K562 (cell line): ENCODE measurements around the gene LAMA5. TPM values are rescaled to one million over a fixed set of nuclear protein-coding genes. Genes with fewer than 3 reads are reported as not detected.

ENCODE experiments used
- CBFA2T2 ChIP-seq: fragments of 450-650 bp; conservative IDR thresholded peaks from 2 replicates; pipeline ENCODE4 v1.6.1; 2017; ENCODE audit warnings: mild to moderate bottlenecking
- CLOCK ChIP-seq: fragments of 250-450 bp; sonication (Bioruptor Pico); IDR thresholded peaks from 2 replicates; pipeline ENCODE4 v1.4.0; 2020; ENCODE audit warnings: mild to moderate bottlenecking, moderate library complexity, borderline replicate concordance
- SP1 ChIP-seq: sonication (generic); formaldehyde crosslinking; IDR thresholded peaks from 2 replicates; pipeline ENCODE4 v1.8.1; 2022; ENCODE audit warnings: mild to moderate bottlenecking, missing genetic modification reagents
- SREBF2 ChIP-seq: sonication (generic); formaldehyde crosslinking; IDR thresholded peaks from 2 replicates; pipeline ENCODE4 v1.4.0; 2020; ENCODE audit warnings: mild to moderate bottlenecking, missing genetic modification reagents
- TCF3 ChIP-seq: sonication (generic); formaldehyde crosslinking; IDR thresholded peaks from 2 replicates; pipeline ENCODE4 v1.4.0; 2020; ENCODE audit warnings: mild to moderate bottlenecking, missing genetic modification reagents
- TCF7 ChIP-seq: sonication (generic); IDR thresholded peaks from 2 replicates; pipeline ENCODE4 v1.6.1; 2016; ENCODE audit warnings: antibody characterized with exemption, borderline replicate concordance
- TFAP4 ChIP-seq: sonication (generic); formaldehyde crosslinking; IDR thresholded peaks from 2 replicates; pipeline ENCODE4 v1.8.0; 2022; ENCODE audit warnings: missing genetic modification reagents, mild to moderate bottlenecking, moderate library complexity, borderline replicate concordance
- polyA plus RNA-seq, 8 experiments: library from polyadenylated mRNA; depleted of rRNA in 4 of 8; stranded (reverse) in 5 of 8; unstranded in 3 of 8; fragments of >200 nt; fragmentation: Nextera tagmentation in 2 of 8; fragmentation: Illumina TruSeq in 1 of 8; extraction: Ambion mirVana in 2 of 8; extraction: Trizol in 1 of 8; gene quantifications; 2 replicates each; pipeline versions ENCODE4 v1.2.1 to v1.2.3, GENCODE V29; 2011 to 2014; ENCODE audit warnings: inconsistent platforms in 1 of 8, missing spikeins in 1 of 8
- total RNA-seq, 7 experiments: library from RNA; depleted of rRNA in 6 of 7; stranded (reverse); fragments of >200 nt in 6 of 7; fragmentation: Illumina TruSeq in 2 of 7; extraction: Trizol in 2 of 7; gene quantifications; 2 replicates each; pipeline versions ENCODE4 v1.2.1 to v1.2.3, GENCODE V29; 2011 to 2021; ENCODE audit warnings: low replicate concordance in 1 of 7

The LAMA5 gene
- total and polyA plus RNA-seq, 9 of the 15 experiments (the other 6 are each of a cell fraction or from before 2014, with no cell fraction given) = 0.31 to 101 (median 7.8) TPM

GRCh38 chr20:62370115-62370806, 3.1 kb upstream of the LAMA5 start (continued):
- TF ChIP-seq TFAP4 (CRISPR knock-in tag) = peak; percentile 77; the same call in 1 of the 2 replicates
- peak; percentile 53 for TF ChIP-seq CBFA2T2
- TF ChIP-seq SREBF2 (CRISPR knock-in tag) = no peak
- TF ChIP-seq SP1 (CRISPR knock-in tag) = no peak
- peak; percentile 24; the same call in 1 of the 2 replicates for TF ChIP-seq TCF3
- no peak for TF ChIP-seq TCF7
- no peak for TF ChIP-seq CLOCK (CRISPR knock-in tag)
